ENCODE results near the gene NAALAD2.

- TF ChIP-seq POLR2AphosphoS5 (IDR thresholded peaks at IDR 0.05) (no peak), CTCF (IDR thresholded peaks at IDR 0.05) (no peak)
Measured at GRCh38 chr11:90228056-90228455, 93.6 kb downstream of the NAALAD2 start.
